ENCODE data around the gene ZNF318.

GRCh38 chr6:43318011-43318410 lies 51.4 kb downstream of the ZNF318 start:
- TF ChIP-seq CTCF (IDR thresholded peaks at IDR 0.05), result no peak
- no peak for TF ChIP-seq POLR2A (IDR thresholded peaks at IDR 0.05)
